Osteocyte (in vitro differentiated cells): Measurements from ENCODE around the gene CAPN11. TPM values are rescaled to one million over a fixed set of nuclear protein-coding genes. Genes with fewer than 3 reads are reported as not detected.

Source experiments
- DNase-seq: peaks from one replicate; pipeline ENCODE4 v3.0.0; 2021; ENCODE audit warnings: mixed read lengths; ENCODE audit not compliant: unreplicated experiment; ENCODE audit errors: extremely low spot score
- H3K27ac Mint-ChIP-seq: one replicate; pipeline ENCODE4 v1.8.0; 2021; ENCODE audit warnings: mild to moderate bottlenecking, mixed read lengths; ENCODE audit not compliant: unreplicated experiment
- H3K27me3 Mint-ChIP-seq: one replicate; pipeline ENCODE4 v1.8.0; 2021; ENCODE audit warnings: mixed read lengths; ENCODE audit not compliant: unreplicated experiment
- H3K36me3 Mint-ChIP-seq: one replicate; pipeline ENCODE4 v1.8.0; 2021; ENCODE audit warnings: mixed read lengths; ENCODE audit not compliant: unreplicated experiment
- H3K4me1 Mint-ChIP-seq: one replicate; pipeline ENCODE4 v1.8.0; 2021; ENCODE audit warnings: mixed read lengths; ENCODE audit not compliant: unreplicated experiment
- H3K4me3 Mint-ChIP-seq: one replicate; pipeline ENCODE4 v1.8.0; 2021; ENCODE audit warnings: mild to moderate bottlenecking, moderate library complexity, mixed read lengths; ENCODE audit not compliant: unreplicated experiment
- H3K9me3 Mint-ChIP-seq: one replicate; pipeline ENCODE4 v1.8.0; 2021; ENCODE audit warnings: mixed read lengths; ENCODE audit not compliant: unreplicated experiment
- CTCF ChIP-seq: fragments of 200-600 bp; sonication (generic); IDR thresholded peaks from 2 replicates; pipeline ENCODE4 v1.5.0; 2021; ENCODE audit warnings: antibody characterized with exemption, mild to moderate bottlenecking, moderate library complexity
- total RNA-seq: library from RNA; stranded (reverse); gene quantifications from 2 replicates; pipeline ENCODE4 v1.2.1, GENCODE V29; 2021

Gene CAPN11
- total RNA-seq, 1 donor from 2014 or later, result not detected

GRCh38 chr6:44132476-44132875 lies 26.1 kb upstream of the CAPN11 start:
- DNase-seq, result no peak
- no peak overlapping the region for H3K4me3 Mint-ChIP-seq
- H3K4me1 Mint-ChIP-seq, result peaks cover 32% of the 10 kb centered on the region
- TF ChIP-seq CTCF, result no peak
- peak overlapping the region; percentile 84 for H3K27ac Mint-ChIP-seq
- H3K9me3 Mint-ChIP-seq, result no peaks in the 10 kb centered on the region
- no peaks in the 10 kb centered on the region for H3K27me3 Mint-ChIP-seq
- peaks cover 19% of the 10 kb centered on the region for H3K36me3 Mint-ChIP-seq

- peak overlapping the region; percentile 84 for H3K27ac Mint-ChIP-seq
- H3K9me3 Mint-ChIP-seq, result no peaks in the 10 kb centered on the region
- peaks cover 31% of the 10 kb centered on the region for H3K4me1 Mint-ChIP-seq
- TF ChIP-seq CTCF, result no peak
- peak; percentile 91 for DNase-seq
- peaks cover 19% of the 10 kb centered on the region for H3K36me3 Mint-ChIP-seq
- peak overlapping the region; percentile 46 for H3K4me3 Mint-ChIP-seq
- no peaks in the 10 kb centered on the region for H3K27me3 Mint-ChIP-seq
Observed at GRCh38 chr6:44133003-44133931, 25.4 kb upstream of the CAPN11 start.

GRCh38 chr6:44133981-44134711 lies 24.5 kb upstream of the CAPN11 start:
- Mint-ChIP-seq H3K36me3 (peaks cover 22% of the 10 kb centered on the region), H3K9me3 (no peaks in the 10 kb centered on the region), H3K4me1 (peaks cover 25% of the 10 kb centered on the region), H3K27ac (peak overlapping the region; percentile 84), H3K27me3 (no peaks in the 10 kb centered on the region), H3K4me3 (no peak overlapping the region)
- TF ChIP-seq CTCF, result no peak
- no peak for DNase-seq

- Mint-ChIP-seq H3K4me3 (no peak overlapping the region), H3K36me3 (peaks cover 29% of the 10 kb centered on the region), H3K4me1 (peaks cover 21% of the 10 kb centered on the region), H3K9me3 (no peaks in the 10 kb centered on the region), H3K27ac (no peak overlapping the region), H3K27me3 (no peaks in the 10 kb centered on the region)
- TF ChIP-seq CTCF, result no peak
- no peak for DNase-seq
Observed at GRCh38 chr6:44135173-44135758, 23.4 kb upstream of the CAPN11 start.
